ENCODE measurements around the gene OR52N5. TPM values are rescaled to one million over a fixed set of nuclear protein-coding genes. Genes with fewer than 3 reads are reported as not detected.

The OR52N5 gene
- total and polyA plus RNA-seq, 2 experiments from 2014 or later: not detected

GRCh38 chr11:5737091-5737490 lies 46.1 kb downstream of the OR52N5 start:
- Histone ChIP-seq H3F3A (replicated peaks; ENCODE audit: low read depth) (no peaks in the 10 kb centered on the region), H3K4me2 (no peak overlapping the region), H3K79me2 (replicated peaks; ENCODE audit: insufficient read depth) (no peaks in the 10 kb centered on the region), H3K27me3 (ENCODE audit: insufficient read depth) (no peaks in the 10 kb centered on the region), H2AFZ (no peak overlapping the region), H3K27ac (ENCODE audit: low read depth) (no peak overlapping the region), H3K36me3 (ENCODE audit: insufficient read depth) (no peaks in the 10 kb centered on the region), H3K9me2 (ENCODE audit: insufficient read depth) (no peaks in the 10 kb centered on the region), H4K20me1 (replicated peaks; ENCODE audit: insufficient read depth) (no peaks in the 10 kb centered on the region), H3K4me1 (ENCODE audit: insufficient read depth) (no peaks in the 10 kb centered on the region), H3K4me3 (no peak overlapping the region)
- ATAC-seq: no peak
- no peaks in the 10 kb centered on the region for H3K36me3 Mint-ChIP-seq (ENCODE audit: low read depth)
- H3K4me1 Mint-ChIP-seq: no peaks in the 10 kb centered on the region
- TF ChIP-seq, protein P1, sequence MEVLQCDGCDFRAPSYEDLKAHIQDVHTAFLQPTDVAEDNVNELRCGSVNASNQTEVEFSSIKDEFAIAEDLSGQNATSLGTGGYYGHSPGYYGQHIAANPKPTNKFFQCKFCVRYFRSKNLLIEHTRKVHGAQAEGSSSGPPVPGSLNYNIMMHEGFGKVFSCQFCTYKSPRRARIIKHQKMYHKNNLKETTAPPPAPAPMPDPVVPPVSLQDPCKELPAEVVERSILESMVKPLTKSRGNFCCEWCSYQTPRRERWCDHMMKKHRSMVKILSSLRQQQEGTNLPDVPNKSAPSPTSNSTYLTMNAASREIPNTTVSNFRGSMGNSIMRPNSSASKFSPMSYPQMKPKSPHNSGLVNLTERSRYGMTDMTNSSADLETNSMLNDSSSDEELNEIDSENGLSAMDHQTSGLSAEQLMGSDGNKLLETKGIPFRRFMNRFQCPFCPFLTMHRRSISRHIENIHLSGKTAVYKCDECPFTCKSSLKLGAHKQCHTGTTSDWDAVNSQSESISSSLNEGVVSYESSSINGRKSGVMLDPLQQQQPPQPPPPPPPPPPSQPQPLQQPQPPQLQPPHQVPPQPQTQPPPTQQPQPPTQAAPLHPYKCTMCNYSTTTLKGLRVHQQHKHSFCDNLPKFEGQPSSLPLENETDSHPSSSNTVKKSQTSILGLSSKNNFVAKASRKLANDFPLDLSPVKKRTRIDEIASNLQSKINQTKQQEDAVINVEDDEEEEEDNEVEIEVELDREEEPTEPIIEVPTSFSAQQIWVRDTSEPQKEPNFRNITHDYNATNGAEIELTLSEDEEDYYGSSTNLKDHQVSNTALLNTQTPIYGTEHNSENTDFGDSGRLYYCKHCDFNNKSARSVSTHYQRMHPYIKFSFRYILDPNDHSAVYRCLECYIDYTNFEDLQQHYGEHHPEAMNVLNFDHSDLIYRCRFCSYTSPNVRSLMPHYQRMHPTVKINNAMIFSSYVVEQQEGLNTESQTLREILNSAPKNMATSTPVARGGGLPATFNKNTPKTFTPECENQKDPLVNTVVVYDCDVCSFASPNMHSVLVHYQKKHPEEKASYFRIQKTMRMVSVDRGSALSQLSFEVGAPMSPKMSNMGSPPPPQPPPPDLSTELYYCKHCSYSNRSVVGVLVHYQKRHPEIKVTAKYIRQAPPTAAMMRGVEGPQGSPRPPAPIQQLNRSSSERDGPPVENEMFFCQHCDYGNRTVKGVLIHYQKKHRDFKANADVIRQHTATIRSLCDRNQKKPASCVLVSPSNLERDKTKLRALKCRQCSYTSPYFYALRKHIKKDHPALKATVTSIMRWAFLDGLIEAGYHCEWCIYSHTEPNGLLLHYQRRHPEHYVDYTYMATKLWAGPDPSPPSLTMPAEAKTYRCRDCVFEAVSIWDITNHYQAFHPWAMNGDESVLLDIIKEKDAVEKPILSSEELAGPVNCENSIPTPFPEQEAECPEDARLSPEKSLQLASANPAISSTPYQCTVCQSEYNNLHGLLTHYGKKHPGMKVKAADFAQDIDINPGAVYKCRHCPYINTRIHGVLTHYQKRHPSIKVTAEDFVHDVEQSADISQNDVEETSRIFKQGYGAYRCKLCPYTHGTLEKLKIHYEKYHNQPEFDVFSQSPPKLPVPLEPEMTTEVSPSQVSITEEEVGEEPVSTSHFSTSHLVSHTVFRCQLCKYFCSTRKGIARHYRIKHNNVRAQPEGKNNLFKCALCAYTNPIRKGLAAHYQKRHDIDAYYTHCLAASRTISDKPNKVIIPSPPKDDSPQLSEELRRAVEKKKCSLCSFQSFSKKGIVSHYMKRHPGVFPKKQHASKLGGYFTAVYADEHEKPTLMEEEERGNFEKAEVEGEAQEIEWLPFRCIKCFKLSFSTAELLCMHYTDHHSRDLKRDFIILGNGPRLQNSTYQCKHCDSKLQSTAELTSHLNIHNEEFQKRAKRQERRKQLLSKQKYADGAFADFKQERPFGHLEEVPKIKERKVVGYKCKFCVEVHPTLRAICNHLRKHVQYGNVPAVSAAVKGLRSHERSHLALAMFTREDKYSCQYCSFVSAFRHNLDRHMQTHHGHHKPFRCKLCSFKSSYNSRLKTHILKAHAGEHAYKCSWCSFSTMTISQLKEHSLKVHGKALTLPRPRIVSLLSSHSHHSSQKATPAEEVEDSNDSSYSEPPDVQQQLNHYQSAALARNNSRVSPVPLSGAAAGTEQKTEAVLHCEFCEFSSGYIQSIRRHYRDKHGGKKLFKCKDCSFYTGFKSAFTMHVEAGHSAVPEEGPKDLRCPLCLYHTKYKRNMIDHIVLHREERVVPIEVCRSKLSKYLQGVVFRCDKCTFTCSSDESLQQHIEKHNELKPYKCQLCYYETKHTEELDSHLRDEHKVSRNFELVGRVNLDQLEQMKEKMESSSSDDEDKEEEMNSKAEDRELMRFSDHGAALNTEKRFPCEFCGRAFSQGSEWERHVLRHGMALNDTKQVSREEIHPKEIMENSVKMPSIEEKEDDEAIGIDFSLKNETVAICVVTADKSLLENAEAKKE (CRISPR knock-in tag; IDR thresholded peaks at IDR 0.05): no peak
- TF ChIP-seq, protein P2, sequence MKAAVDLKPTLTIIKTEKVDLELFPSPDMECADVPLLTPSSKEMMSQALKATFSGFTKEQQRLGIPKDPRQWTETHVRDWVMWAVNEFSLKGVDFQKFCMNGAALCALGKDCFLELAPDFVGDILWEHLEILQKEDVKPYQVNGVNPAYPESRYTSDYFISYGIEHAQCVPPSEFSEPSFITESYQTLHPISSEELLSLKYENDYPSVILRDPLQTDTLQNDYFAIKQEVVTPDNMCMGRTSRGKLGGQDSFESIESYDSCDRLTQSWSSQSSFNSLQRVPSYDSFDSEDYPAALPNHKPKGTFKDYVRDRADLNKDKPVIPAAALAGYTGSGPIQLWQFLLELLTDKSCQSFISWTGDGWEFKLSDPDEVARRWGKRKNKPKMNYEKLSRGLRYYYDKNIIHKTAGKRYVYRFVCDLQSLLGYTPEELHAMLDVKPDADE (IDR thresholded peaks at IDR 0.05): no peak
- TF ChIP-seq JUNB (IDR thresholded peaks at IDR 0.05; ENCODE audit: unreplicated experiment) (no peak), STAT1 (IDR thresholded peaks at IDR 0.05; ENCODE audit: unreplicated experiment) (no peak), EZH2phosphoT487 (IDR thresholded peaks at IDR 0.05; ENCODE audit: unreplicated experiment) (no peak)
- no peaks in the 10 kb centered on the region for H3K27me3 Mint-ChIP-seq (ENCODE audit: insufficient read depth, low read depth, poor library complexity)
- no peak overlapping the region for H3K27ac Mint-ChIP-seq
- no peaks in the 10 kb centered on the region for H3K9me3 Mint-ChIP-seq
- DNase-seq (ENCODE audit: low spot score): no peak
- H3K4me3 Mint-ChIP-seq: no peak overlapping the region

GRCh38 chr11:5736396-5736795 lies 46.8 kb downstream of the OR52N5 start, which contains the start of gene OR56B1:
Gene OR56B1 (plus strand): TSS chr11:5736448. CDS start chr11:5736517, 69 bp downstream.
- Mint-ChIP-seq H3K27me3 (ENCODE audit: insufficient read depth, low read depth, poor library complexity) (no peaks in the 10 kb centered on the region), H3K27ac (no peak within 1 kb of the TSS), H3K36me3 (ENCODE audit: low read depth) (no peaks in the 10 kb centered on the region), H3K4me3 (no peak within 1 kb of the TSS), H3K4me1 (no peaks in the 10 kb centered on the region), H3K9me3 (no peaks in the 10 kb centered on the region)
- no peak within 1 kb of the TSS for H3K27ac ChIP-seq (ENCODE audit: low read depth)
- H2AFZ ChIP-seq: no peak within 1 kb of the TSS
- H3K27me3 ChIP-seq (ENCODE audit: insufficient read depth): no peaks in the 10 kb centered on the region
- no peaks in the 10 kb centered on the region for H3K4me1 ChIP-seq (ENCODE audit: insufficient read depth)
- H3K4me3 ChIP-seq: no peak within 1 kb of the TSS
- no peak for DNase-seq (ENCODE audit: low spot score)
- no peaks in the 10 kb centered on the region for H3K36me3 ChIP-seq (ENCODE audit: insufficient read depth)
- H4K20me1 ChIP-seq (replicated peaks; ENCODE audit: insufficient read depth): no peaks in the 10 kb centered on the region
- ATAC-seq: no peak
- no peaks in the 10 kb centered on the region for H3K9me2 ChIP-seq (ENCODE audit: insufficient read depth)
- H3K79me2 ChIP-seq (replicated peaks; ENCODE audit: insufficient read depth): no peaks in the 10 kb centered on the region
- no peaks in the 10 kb centered on the region for H3F3A ChIP-seq (replicated peaks; ENCODE audit: low read depth)
- no peak within 1 kb of the TSS for H3K4me2 ChIP-seq
- TF ChIP-seq, protein P1 (CRISPR knock-in tag; IDR thresholded peaks at IDR 0.05): no peak
- TF ChIP-seq JUNB (IDR thresholded peaks at IDR 0.05; ENCODE audit: unreplicated experiment): no peak
- TF ChIP-seq ZNF331 (CRISPR knock-in tag; IDR thresholded peaks at IDR 0.05; ENCODE audit: low read depth): no peak
